ENCODE data around the gene POLR3B.

- TF ChIP-seq EZH2 (IDR thresholded peaks at IDR 0.05) = no peak
- TF ChIP-seq POLR2AphosphoS5 (IDR thresholded peaks at IDR 0.05; ENCODE audit: borderline replicate concordance, low read depth, low read length) = no peak
- no peak for TF ChIP-seq FOXP2 (optimal IDR thresholded peaks at IDR 0.05; ENCODE audit: control extremely low read depth, extremely low read length, insufficient read depth)
Measured at GRCh38 chr12:106308121-106308520, 49.4 kb upstream of the POLR3B start.
